AG04449 (cell line): ENCODE data around the gene YIF1A.

ENCODE experiments used
- CTCF ChIA-PET: fragments of 350-600 bp; formaldehyde crosslinking; extraction: SDS; loops from one replicate; lab custom pipeline; 2021; ENCODE audit warnings: antibody characterized with exemption; lab: Yijun Ruan, JAX
- POLR2A ChIA-PET: fragments of 400-600, 350-600 bp; formaldehyde crosslinking; extraction: SDS; loops from one replicate; lab custom pipeline; 2020; ENCODE audit warnings: antibody characterized with exemption, inconsistent platforms; lab: Yijun Ruan, JAX
- DNase-seq: peaks from one replicate; pipeline ENCODE4 v3.0.0-alpha.2; 2010; ENCODE audit warnings: low read depth, low spot score
- H3K4me3 ChIP-seq: 2 replicates; pipeline ENCODE4 v1.5.1; 2011; ENCODE audit warnings: low read depth, mild to moderate bottlenecking, control low read depth, low read length
- TF ChIP-seq, protein P1 (sequence below): IDR thresholded peaks from one replicate; pipeline ENCODE4 v1.5.1; 2011; ENCODE audit warnings: mild to moderate bottlenecking, moderate library complexity, low read length, control low read depth, inconsistent platforms; ENCODE audit not compliant: insufficient read depth; ENCODE audit errors: missing control alignments

Gene YIF1A

DNA sequence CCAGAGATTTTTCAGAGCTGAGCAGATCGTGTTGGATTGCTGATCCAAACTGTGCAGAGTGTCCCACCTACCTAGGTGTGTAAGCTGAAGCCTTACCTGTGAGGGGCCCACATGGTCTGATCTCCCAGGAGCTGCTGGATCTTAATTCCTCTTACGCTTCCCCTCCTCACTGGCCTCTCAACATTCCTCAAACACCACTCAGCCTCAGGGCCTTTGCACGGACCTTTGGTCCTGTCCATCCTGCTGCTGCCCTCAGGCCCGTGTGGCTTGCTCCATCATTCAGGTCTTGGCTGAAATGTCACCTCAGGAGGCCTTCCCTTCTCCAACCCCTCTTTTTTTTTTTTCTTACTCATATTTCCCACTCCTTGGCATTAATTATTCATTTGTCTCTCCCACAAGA, 41.6 kb downstream of the YIF1A start:
- POLR2A ChIA-PET: no interaction called here
- CTCF ChIA-PET: interaction anchor here (0.5 to 1.3 kb wide), 3 partner anchors 29 to 138 kb away, joined by 3 read pairs; no protein-coding TSS in a partner anchor
- DNase-seq: no peak
- TF ChIP-seq, protein P1, sequence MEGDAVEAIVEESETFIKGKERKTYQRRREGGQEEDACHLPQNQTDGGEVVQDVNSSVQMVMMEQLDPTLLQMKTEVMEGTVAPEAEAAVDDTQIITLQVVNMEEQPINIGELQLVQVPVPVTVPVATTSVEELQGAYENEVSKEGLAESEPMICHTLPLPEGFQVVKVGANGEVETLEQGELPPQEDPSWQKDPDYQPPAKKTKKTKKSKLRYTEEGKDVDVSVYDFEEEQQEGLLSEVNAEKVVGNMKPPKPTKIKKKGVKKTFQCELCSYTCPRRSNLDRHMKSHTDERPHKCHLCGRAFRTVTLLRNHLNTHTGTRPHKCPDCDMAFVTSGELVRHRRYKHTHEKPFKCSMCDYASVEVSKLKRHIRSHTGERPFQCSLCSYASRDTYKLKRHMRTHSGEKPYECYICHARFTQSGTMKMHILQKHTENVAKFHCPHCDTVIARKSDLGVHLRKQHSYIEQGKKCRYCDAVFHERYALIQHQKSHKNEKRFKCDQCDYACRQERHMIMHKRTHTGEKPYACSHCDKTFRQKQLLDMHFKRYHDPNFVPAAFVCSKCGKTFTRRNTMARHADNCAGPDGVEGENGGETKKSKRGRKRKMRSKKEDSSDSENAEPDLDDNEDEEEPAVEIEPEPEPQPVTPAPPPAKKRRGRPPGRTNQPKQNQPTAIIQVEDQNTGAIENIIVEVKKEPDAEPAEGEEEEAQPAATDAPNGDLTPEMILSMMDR: no peak
- H3K4me3 ChIP-seq: no peak overlapping the region

DNA sequence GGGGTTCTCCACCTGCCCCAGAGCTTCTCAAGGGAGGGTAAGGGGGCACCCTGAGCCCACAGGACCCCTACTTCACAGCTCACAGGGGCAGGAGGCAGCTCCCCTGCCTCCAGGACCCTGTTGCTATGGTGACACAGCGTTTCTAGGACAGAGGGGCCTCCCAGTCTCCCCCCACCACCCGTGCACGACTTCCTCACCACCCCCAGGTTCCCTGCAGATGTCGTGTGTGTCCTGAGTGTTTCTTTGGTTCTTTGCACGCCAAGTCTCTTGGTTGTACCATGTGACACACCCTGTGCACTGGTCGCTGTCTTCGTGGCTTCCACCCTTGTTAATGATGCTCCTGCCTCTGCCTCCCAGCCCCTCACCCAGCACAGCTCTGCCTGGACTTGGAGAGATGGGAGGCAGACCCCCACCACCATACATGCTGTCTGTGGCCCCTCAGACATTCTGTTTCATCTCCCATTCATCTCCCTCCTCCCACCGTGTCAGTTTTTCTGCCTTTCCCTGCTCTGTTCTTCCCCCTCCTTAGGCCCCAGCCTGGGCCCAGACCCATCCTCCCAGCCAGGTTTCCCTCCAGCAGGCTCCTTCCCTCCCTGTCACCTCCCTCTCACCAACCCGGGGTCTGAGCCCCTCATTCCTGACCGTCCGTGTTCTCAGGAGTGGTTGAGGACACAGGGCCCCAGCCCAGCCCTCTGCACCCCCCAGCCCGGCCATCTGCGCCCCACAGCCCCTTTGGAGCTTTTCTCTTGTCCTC, 45.0 kb downstream of the YIF1A start:
- CTCF ChIA-PET: interaction anchor here (0.8 to 2.1 kb wide), 3 partner anchors 9 to 22 kb away, joined by 3 to 14 read pairs (median 3); no protein-coding TSS in a partner anchor
- TF ChIP-seq, protein P1: no peak
- DNase-seq: no peak
- no peak overlapping the region for H3K4me3 ChIP-seq
- POLR2A ChIA-PET: no interaction called here

DNA sequence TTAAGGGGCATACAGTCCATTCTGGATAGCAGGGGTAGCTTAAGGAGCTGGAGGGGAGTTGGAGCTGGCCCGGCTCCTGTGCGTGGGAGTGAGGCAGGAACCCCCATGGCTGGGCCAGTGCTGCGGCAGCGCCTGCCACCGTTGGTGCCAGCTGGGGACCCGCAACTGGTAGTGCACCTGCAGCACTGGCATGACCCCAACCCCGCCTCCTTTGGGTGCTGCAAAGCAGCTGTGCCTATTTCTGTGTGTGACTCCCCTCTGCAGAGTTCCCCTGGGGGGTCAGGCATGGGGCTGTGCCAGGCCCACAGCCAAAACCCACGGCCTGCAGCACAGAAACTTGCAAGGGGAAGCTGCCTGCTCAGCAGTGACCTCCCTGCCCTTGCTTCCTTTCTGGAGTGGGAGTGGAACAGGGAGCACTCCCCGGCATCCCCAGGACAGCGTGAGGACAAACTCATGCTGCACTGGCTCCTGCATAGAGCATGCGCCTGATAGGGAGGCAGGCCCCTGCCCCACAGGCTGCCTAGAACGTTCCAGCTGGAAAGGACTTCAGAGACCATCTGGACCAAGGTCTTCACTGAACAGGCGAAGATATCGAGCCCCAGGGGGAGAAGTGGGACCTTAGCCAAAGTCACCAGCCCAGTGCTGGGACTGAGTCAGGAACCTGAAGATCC, 46.7 kb downstream of the YIF1A start:
- H3K4me3 ChIP-seq: no peak overlapping the region
- DNase-seq: no peak
- TF ChIP-seq, protein P1: no peak
- ChIA-PET POLR2A (no interaction called here), CTCF (interaction anchor here (10.2 kb wide), 1 partner anchor 21 kb away, joined by 130 read pairs; no protein-coding TSS in a partner anchor)

DNA sequence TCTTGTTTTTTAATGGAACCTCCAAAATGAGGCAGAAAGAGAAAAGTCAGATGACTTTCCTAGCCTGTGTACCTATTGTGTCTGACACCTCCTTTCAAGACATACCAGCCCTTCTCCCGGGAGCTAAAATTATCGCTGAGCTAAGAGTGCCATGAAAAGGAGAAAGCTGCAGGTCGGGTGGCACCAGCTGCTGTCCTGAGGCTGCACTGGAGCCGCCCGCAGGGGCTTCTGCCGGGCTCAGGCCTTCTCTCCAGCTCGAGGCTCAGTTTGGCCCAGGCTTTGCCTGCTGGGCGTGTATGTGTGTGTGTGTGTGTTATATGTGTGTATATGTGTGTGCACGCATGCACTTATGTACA, 48.2 kb downstream of the YIF1A start:
- ChIA-PET CTCF (interaction anchor here (0.9 to 10.2 kb wide), 4 partner anchors 13 to 172 kb away, joined by 3 to 130 read pairs (median 4); no protein-coding TSS in a partner anchor), POLR2A (no interaction called here)
- no peak overlapping the region for H3K4me3 ChIP-seq
- DNase-seq: no peak
- TF ChIP-seq, protein P1: no peak

DNA sequence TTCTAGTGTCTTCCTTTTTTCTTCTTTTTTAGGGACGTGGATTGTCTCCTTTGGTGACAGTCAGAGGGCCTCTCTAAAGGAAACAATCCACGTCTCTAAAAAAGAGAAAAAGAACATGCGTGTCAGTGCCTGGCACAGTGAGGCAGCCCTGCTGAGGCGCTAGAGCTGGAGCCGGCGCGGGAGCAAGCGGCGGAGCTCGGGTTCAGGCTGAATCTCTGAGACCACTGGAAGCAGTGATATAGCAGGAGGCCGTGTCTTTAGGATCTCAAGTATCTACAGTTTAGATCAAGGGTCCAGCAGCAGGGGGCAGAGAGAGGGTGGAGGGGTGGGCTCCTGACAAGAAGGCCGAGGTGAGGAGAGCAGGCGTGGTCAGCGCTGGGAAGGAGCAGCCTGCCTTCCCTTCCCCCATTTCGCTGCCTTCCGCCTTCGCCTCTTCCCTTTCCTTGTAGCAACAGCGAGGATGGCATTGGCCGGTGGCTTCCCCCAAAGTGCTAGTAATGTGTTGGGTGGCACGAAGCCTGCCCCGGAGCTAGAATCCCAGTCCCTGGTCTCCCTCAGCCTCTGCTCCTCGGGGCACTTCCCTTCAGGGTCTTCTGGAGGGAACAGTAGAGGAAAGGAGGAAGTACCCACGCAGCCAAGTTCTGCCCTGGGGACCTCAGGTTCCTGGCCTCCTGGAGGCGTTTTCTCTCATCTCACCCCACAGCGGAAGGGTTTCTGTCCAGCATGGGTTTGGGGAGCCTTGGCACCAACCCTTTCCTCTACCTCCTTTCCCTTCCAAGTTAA, 48.8 kb downstream of the YIF1A start:
- H3K4me3 ChIP-seq: no peak overlapping the region
- ChIA-PET CTCF (interaction anchor here (0.9 to 10.2 kb wide), 4 partner anchors 13 to 172 kb away, joined by 3 to 130 read pairs (median 4); no protein-coding TSS in a partner anchor), POLR2A (no interaction called here)
- no peak for DNase-seq
- TF ChIP-seq, protein P1: no peak
